Middle frontal gyrus (tissue), 1 donor: ENCODE measurements around the gene FBLN5.

Source experiments
- DNase-seq: peaks from one replicate; pipeline ENCODE4 v3.0.0-alpha.2; 2015; ENCODE audit warnings: low spot score; ENCODE audit errors: extremely low spot score

Gene FBLN5

GRCh38 chr14:91946622-91947474 lies 646 bp downstream of the FBLN5 start:
- no peak for DNase-seq

- no peak for DNase-seq
Observed at GRCh38 chr14:91945751-91946621, 1.5 kb downstream of the FBLN5 start.

DNA sequence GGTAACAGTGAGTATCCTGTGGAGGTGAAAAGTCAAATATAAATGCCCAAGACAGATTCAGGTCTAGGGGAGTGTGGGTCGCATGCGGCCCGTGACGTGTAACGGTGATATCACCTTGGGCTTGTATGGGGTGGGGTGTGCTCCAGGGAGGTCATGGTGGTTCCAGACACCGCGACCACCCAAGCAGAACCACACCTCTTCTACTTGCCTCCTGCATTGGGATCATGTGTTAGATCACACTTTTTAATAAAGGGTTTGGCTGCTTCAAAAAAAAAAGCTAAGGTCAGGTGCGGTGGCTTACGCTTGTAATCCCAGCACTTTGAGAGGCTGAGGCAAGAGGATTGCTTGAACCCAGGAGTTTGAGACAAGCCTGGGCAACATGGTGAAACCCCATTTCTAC lies 4.5 kb downstream of the FBLN5 start:
- DNase-seq, result no peak

DNA sequence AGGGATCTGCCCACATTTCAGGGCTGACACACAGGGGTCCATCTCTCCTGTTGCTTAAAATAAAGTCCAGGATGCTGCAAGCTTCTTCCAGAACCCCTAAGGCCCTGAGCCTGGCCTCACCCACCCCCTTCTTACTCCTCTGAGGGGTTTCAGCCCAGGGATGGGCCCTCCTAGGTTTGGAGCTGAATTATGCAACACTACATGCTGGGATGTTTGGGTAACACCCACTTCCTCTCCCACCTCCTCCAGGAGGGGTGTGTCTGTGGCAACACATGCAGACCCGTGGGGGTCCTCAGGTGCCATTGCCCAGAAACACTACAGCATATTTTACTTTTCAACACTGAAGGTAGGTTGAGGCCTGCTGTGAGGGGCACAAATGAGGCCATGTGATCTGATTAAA lies 5.4 kb downstream of the FBLN5 start:
- no peak for DNase-seq

GRCh38 chr14:91940209-91940608 lies 7.3 kb downstream of the FBLN5 start:
- DNase-seq, result no peak

DNA sequence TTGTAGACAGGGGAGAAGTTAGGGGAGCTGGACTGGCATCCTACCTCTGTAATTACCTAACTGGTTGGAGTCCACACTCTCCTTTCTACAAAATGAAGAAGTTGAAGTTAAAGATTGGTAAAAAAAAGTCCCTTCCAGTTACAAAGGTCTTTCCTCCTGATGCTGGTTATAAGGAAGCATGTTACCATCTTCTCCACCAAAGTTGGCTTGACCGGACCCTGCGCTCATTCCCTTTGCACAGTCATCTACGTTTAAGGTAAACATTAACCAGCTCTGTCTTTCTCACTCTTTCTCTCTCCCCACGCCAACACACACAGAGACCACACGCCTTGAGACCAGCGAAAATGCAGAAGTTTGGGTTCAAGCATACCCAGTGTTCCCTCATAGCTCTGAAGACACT lies 11.9 kb downstream of the FBLN5 start:
- DNase-seq, result no peak

DNA sequence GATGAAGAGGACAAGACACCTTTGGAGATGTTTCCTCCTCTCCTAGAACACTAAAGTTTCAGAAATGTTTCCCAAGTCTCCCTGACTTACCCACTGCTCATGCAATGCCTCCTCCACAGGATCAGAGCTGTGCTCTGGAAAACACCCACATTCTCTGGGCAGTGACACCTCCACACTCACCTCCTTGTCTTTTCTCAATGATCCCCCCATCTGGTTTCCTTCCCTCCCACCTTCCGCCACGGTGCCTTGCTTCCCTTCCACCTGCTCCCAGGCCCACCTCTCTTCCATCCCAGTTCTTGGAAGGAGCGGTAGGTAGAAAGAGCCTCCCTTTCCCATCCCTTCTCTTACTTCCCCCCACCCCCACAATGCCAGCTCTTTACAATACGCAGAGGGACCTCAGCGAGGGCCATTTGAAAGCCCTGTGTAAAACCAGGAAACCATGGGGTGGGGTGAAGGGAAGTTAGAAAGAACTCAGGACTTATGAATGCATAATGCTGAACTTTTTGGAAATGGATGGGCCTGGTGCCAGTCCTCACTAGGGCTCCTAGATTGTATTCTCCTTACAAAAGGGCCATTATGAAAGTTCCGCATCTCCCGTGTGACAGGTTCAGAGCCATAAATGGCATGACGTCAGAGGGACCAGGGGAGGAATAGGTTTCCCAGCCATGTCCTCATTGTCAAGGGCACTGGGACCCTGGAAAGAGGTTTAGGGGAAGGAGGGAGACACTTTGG lies 12.8 kb downstream of the FBLN5 start:
- no peak for DNase-seq

DNA sequence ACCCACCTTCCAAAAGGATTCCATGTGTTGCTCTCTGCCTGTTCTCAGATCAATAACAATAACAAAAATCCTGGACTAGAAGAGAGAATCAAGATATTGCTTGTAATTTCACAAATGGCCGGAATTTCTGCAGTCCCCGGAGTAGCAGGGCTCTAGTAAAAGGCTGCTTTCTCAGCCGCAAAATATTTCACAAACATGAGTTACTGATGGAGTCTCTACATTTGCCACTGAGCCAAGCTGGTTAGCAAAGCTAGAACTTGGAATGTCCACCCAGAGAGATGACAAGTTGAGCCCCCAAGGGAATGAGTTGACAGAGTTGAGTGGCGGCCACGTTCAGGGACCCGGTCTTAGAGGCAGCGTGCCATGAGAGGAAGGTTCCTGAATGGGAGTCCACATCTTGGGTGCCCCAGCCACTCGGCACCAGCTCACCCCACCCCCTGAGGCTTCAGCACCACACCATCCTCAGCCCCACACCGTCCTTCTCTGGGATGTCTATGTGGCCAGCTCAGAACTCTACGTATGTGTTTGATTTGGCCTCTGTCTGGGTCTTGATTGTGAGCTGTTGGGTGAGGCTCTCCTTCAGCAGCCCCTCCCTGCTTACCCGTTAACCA lies 15.9 kb downstream of the FBLN5 start:
- no peak for DNase-seq

DNA sequence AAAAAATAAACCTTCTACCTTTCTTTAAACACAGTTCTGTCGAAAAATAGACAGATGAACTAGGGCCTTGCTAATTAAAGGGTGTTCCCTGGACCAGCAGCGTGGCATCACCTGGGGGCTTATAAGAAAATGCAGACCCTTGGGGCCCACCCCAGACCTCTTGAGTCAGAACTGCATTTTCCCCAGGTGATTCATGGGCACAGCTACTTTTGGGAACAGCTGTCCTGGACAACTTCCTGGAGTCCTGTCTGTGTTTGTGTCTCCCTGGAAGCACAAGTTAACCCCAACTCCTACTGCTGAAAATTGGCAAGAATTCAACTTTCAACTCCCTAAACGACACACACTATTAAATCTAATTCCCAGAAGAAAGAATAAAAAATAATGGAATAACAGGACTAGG lies 17.8 kb downstream of the FBLN5 start:
- no peak for DNase-seq

- DNase-seq, result no peak
Observed at GRCh38 chr14:91927800-91928199, 19.7 kb downstream of the FBLN5 start.

GRCh38 chr14:91927191-91927590 lies 20.3 kb downstream of the FBLN5 start:
- DNase-seq, result no peak

GRCh38 chr14:91926131-91926890 lies 21.2 kb downstream of the FBLN5 start:
- DNase-seq, result no peak

DNA sequence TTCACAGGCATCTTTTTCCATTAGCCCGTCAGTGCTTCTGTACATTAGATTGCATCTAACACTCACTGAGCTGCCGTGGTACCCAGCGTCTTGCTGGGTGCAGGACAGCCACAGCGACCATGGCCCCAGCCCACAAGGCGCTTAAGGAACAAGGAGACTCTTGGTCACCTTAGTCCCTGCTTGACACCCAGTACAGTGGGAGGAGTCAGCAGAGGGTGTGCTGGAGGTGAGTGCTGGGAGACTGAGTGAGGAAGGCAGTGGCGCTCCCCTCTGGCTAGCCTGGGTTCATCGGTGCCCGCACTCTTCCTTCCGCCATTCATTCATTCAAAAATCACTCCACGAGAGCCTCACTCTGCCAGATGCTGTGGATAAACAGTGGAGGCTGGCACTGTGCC lies 21.8 kb downstream of the FBLN5 start:
- no peak for DNase-seq

- no peak for DNase-seq
Observed at GRCh38 chr14:91925001-91925726, 22.3 kb downstream of the FBLN5 start.

DNA sequence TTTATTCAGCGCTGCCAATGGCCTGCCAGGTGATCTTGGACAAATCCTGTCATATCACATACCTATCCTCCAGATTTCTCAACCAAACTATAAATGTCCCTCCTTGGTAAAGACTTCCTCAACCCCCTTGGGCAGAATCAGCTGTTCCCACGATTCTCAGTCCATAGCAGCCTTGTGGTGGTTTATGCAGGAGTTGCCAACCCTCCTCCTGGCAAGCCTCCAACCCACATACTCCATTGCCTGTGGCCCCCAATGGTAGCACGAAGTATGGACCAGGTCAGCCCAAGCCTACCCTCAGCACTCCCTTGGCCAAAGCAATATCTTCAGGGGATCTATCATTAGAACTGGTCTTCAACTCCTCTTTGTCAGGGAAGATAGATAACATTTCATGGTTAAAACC lies 27.0 kb downstream of the FBLN5 start:
- no peak for DNase-seq

DNA sequence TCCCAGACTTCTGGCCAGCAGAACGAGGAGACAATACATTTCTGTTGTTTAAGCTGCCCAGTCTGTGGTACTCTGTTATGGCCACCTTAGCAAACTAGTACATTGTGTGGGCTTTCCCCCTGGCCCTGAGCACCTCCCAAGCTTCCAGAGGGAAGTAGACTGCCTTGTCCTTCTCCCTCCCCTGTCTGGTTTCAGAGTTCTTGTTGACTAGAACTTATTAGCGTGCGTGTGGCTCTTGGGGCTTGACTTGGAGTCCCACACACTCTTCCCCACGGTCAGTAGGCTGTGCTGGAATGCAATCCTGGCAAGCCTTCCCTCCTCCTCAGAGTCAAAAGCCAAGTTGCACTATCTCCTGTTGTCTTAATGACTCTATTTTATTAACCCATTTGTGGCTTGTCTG lies 27.7 kb downstream of the FBLN5 start:
- DNase-seq, result no peak

DNA sequence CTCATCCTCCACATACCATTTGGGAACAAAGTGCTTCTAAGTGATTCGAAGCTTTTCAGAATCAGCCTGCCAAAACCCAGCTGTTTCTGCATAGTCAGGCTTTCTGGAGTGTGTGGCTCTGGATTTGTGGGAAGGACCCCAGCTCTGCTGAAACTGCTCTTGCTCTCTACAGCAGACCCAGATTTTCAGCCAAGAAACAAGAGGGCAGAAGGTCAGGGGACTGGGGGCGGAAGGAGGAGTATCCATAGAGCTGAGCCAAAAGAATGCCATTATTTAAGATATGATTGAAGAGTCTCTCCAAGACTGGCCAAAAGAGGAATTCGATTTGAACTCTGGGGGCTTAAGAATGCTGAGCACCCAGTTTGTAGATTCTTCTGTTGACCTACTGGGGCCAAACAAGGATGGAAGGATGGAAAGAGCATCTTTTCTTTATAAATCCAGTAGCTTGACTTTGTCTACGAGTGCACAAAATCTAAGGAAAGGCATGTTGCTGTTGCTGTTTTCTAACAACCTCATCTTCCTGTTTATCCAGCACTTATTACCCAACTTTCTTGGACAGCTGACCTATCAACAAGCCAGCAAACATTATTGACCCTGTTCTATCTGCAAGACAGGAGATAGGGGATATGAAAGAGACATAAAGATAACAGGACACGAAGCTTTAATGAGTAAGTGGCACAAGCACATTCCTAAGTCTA lies 29.2 kb downstream of the FBLN5 start:
- no peak for DNase-seq

DNA sequence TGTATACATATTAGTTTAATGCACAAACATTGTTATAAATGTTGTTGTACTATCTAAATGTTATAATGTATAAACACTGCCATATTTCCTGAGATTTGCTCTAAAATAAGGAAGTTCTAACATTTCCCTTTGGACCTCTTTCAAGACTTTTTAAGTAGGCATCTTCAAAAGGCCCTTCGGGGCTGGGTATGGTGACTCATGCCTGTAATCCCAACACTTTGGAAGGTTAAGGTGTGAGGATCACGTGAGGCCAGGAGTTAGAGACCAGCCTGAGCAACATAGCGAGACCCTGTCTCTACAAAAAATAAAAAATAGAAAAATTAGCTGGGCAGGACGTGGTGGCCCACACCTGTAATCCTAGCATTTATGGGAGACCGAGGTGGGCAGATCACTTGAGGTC lies 35.5 kb downstream of the FBLN5 start:
- no peak for DNase-seq

GRCh38 chr14:91911474-91912032 lies 35.9 kb downstream of the FBLN5 start:
- peak; percentile 22 for DNase-seq
